DND-41 (cell line): ENCODE results near the gene KIF26A.

Experiments
- EZH2 ChIP-seq: IDR thresholded peaks from 3 replicates; pipeline ENCODE4 v1.6.1; 2012; ENCODE audit warnings: borderline replicate concordance, low read depth, mild to moderate bottlenecking, moderate library complexity, low read length, inconsistent platforms; ENCODE audit not compliant: severe bottlenecking
- TF ChIP-seq, protein P1 (sequence below): IDR thresholded peaks from 2 replicates; pipeline ENCODE4 v1.5.1; 2012; ENCODE audit warnings: borderline replicate concordance, low read length, moderate library complexity, mild to moderate bottlenecking; ENCODE audit not compliant: poor library complexity, severe bottlenecking; ENCODE audit errors: extremely low read depth

DNA sequence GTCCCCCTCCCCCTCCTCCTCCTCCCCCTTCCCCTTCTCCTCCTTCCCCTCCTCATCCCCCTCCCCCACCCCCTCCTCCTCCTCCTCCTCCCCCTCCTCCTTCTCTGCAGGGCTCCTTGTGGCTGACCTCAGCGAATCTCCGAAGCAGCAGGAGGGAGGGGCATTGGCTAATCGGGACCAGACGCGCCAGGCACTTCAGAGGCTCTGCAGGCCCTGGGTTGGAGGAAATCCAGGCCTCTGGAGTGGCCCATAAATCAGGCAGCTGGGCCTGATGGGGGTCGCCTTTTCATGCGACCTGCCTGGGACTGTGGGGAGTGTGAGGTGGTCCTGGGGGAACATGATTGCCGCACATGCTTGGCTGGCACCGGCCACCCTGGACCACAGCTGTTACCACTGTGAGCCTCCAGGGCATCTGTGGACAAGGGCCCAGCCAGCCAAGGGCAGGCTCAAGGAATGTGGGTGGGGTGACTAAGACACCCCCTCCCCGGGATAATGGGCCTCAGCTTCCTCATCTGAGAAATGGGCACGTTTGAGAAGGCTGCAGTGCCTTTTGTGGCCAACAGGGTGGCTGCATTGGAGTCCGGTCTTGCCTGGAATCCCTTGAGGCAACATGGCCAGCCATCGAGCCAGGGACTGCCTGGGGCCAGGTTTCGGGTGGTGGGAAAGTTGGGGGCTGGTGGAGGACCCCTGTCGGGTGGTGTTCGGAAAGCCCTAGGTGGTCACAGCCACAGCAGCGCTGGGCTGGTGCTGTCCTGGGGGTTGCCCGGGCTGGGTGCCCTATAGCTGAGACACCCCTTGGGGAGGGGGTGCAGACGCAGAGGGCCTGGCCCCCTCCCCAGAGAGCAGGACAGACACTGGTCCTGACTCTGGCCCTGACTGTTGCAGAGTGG, 12.0 kb downstream of the KIF26A start:
- TF ChIP-seq EZH2: no peak
- TF ChIP-seq, protein P1, sequence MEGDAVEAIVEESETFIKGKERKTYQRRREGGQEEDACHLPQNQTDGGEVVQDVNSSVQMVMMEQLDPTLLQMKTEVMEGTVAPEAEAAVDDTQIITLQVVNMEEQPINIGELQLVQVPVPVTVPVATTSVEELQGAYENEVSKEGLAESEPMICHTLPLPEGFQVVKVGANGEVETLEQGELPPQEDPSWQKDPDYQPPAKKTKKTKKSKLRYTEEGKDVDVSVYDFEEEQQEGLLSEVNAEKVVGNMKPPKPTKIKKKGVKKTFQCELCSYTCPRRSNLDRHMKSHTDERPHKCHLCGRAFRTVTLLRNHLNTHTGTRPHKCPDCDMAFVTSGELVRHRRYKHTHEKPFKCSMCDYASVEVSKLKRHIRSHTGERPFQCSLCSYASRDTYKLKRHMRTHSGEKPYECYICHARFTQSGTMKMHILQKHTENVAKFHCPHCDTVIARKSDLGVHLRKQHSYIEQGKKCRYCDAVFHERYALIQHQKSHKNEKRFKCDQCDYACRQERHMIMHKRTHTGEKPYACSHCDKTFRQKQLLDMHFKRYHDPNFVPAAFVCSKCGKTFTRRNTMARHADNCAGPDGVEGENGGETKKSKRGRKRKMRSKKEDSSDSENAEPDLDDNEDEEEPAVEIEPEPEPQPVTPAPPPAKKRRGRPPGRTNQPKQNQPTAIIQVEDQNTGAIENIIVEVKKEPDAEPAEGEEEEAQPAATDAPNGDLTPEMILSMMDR: peak; percentile 41
